ENCODE measurements around the gene ZRSR2.

The ZRSR2 gene

DNA sequence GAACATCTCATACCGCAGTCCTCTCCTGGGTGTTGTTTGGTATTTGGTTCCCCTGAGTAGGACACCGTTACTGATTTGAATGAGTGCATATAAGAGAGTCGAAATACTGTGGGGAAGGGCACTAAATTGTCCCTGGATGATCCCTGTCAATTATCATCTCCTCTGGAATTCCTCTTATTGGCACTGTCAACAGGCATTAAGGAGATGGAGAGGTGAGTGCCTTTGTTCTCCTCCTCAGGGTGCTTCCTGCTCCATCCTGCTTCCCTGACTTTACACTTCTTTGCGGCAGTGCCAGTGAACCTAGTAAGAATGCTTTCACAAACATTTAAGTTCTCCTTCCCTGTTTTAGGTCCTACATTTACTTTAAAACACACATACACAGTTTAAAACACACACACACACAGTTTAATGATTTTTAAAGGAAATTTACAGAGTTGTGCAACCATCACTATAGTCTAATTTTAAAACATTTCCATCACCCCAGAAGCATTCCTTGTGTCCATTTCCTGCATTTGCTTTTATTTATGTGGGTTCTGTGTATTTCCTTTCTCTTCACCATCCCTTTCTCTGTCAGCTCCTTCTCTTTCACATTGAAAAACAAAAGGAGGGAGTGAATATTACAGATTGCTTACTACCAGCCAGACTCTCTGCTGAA, 20.9 kb upstream of the ZRSR2 start:
- Mint-ChIP-seq H3K27ac (no peak overlapping the region), H3K9me3 (no peaks in the 10 kb centered on the region), H3K27me3 (no peaks in the 10 kb centered on the region), H3K36me3 (ENCODE audit: low read depth) (peaks cover 41% of the 10 kb centered on the region), H3K4me3 (no peak overlapping the region), H3K4me1 (ENCODE audit: low read depth) (peaks cover 16% of the 10 kb centered on the region)
- no peak for DNase-seq

DNA sequence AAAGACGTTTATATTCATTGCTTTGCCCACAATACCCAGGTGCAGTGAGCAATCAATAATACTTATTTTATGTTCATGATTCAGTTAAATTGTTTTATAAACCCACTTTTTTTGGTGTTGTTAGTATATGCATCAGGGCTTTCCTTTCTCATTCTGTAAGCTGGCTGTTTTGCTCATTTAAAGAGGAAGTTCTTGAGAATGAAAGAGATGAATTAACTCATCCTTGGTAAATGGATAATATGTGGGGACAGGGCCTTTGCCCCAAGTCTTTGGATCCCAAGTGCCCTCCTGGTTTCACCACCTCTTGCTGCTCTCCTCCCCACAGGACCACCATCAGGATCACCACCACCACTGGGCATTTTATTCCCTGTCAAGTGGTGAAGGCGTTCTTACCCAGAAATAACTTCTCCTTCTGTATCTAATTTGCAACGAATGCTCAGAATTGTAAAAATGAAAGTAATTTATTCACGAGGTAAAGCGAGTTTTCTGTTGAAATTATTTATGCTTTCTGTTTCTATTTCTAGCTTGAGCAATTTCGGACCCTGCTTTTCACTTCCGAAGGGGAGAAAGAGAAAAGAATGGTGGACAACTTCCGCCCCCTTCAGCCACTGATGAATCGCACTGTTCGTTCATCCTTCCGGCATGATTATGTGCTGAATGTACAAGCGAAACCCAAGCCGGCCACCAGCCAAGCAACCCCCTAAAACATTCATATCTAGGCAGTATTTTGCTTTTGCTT, 8.2 kb upstream of the ZRSR2 start:
- no peaks in the 10 kb centered on the region for H3K9me3 Mint-ChIP-seq
- H3K4me1 Mint-ChIP-seq (ENCODE audit: low read depth): peaks cover 20% of the 10 kb centered on the region
- H3K27me3 Mint-ChIP-seq: no peaks in the 10 kb centered on the region
- H3K27ac Mint-ChIP-seq: peak overlapping the region; percentile 97
- peaks cover 38% of the 10 kb centered on the region for H3K36me3 Mint-ChIP-seq (ENCODE audit: low read depth)
- DNase-seq: peak; percentile 46
- H3K4me3 Mint-ChIP-seq: peak overlapping the region; percentile 78

DNA sequence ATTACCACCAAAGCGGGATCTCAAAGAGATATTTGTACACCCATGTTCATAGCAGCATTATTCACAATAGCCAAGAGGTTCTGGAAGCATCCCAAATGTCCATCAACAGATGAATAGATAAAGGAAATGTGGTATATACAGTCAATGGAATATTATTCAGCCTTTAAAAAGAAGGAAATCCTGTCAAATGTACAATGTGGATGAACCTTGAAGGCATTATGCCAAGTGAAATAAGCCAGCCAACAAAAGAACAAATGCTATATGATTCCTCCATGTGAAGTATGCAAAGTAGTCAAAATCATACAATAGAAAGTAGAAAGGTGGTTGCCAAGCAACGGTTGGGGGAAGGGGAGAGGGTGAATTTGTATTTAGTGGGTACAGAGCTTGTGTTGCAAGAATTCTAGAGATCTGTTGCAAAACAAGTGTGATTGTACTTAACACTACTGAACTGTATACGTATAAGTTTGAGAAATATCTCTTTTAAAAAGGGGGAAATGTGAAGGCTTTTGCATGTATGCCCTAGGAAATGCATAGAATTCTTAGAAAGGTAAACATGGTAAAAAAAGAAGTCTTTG, 5.0 kb upstream of the ZRSR2 start:
- Mint-ChIP-seq H3K4me3 (no peak overlapping the region), H3K27ac (no peak overlapping the region), H3K27me3 (no peaks in the 10 kb centered on the region), H3K36me3 (ENCODE audit: low read depth) (peaks cover 22% of the 10 kb centered on the region), H3K9me3 (no peaks in the 10 kb centered on the region), H3K4me1 (ENCODE audit: low read depth) (peaks cover 15% of the 10 kb centered on the region)
- DNase-seq: no peak

DNA sequence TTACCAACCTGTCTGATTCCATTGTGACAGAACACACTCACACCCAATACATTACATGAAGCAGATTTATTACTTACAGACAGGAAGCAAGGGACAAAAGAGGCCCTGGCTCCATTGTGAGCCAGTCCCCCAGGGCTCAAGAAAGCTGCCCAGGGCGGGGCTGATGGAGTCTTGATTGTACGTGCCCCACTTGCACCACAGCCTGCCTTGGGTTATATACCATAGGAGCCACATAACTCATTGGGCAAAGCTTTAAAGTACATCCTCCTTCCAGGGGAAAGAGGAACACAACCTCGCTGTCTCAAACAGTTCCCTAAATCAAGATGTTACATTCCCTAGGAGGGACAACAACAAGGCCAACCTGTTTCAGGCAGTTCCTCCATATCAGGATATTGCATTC, 3.4 kb upstream of the ZRSR2 start:
- DNase-seq: no peak

DNA sequence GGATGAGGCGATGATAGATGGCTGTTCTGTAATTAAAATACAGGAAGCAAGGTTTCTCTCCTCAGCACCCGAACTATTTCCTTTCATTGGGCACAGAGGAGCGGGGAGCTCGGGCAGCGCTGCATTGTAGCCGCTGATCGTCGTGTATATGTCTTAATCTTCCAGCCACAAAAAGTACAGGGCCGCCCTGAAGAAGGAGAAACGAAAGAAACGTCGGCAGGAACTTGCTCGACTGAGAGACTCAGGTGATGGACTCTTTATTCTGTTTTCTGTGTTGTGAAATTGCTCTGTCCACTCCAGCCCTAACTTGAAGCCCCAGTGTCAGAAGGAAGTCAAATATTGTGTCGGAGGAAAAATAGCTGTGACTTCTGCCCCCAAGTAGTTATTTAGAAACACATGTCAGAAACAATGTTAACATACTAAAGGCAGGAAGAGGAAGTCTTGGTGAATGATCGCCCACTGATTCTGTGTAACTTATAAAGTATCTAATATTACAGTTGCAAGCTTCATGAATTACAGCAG, 546 bp downstream of the ZRSR2 start:
- no peak overlapping the region for H3K27ac Mint-ChIP-seq
- H3K36me3 Mint-ChIP-seq (ENCODE audit: low read depth): peaks cover 33% of the 10 kb centered on the region
- DNase-seq: no peak
- no peaks in the 10 kb centered on the region for H3K9me3 Mint-ChIP-seq
- peaks cover 31% of the 10 kb centered on the region for H3K4me1 Mint-ChIP-seq (ENCODE audit: low read depth)
- no peaks in the 10 kb centered on the region for H3K27me3 Mint-ChIP-seq
- no peak overlapping the region for H3K4me3 Mint-ChIP-seq

More for the DNA sequence above, 3.4 kb upstream of the ZRSR2 start:
- H3K27ac Mint-ChIP-seq: no peak overlapping the region
- H3K36me3 Mint-ChIP-seq (ENCODE audit: low read depth): peaks cover 16% of the 10 kb centered on the region
- no peak overlapping the region for H3K4me3 Mint-ChIP-seq
- no peaks in the 10 kb centered on the region for H3K9me3 Mint-ChIP-seq
- peaks cover 5% of the 10 kb centered on the region for H3K4me1 Mint-ChIP-seq (ENCODE audit: low read depth)
- H3K27me3 Mint-ChIP-seq: no peaks in the 10 kb centered on the region

DNA sequence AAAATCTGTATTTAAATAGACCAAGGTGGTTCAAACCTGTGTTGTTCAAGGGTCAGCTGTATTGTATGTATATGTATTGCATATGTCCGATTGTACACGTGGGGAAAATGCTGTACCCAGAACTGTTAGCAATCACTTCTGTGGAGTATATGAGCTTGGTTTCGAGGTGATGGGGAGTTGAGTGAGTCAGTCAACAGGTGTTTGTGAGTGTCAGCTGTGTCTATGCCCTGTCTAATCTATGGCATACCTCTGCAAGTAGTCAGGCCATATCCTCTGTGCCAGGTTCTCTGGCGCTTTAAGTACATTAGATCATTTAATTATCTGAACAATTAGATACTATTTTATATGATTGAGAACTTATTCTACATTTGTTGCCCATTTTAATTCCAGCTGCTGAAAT, 7.4 kb downstream of the ZRSR2 start:
- Mint-ChIP-seq H3K4me1 (ENCODE audit: low read depth) (peaks cover 50% of the 10 kb centered on the region), H3K27ac (no peak overlapping the region), H3K27me3 (no peaks in the 10 kb centered on the region), H3K4me3 (no peak overlapping the region), H3K36me3 (ENCODE audit: low read depth) (peaks cover 77% of the 10 kb centered on the region), H3K9me3 (no peaks in the 10 kb centered on the region)
- DNase-seq: no peak

DNA sequence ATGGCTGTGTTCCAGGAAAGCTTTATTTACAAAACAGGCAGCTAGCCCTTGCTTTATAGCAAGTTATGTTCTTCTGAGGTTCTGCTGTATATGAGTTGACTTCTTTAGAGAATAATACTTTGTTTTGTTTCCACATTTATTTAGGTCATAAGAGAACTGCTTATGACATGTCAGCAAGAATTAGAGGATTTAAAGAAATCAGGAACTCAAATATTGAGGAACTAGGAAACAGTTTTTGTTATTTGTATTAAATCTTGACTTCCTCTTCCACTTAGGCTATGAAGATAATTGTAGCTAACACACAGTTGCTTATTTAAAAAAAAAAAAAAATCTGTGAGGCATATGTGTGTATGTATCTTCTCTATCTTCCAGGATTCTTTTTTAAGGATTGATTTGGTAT, 14.3 kb downstream of the ZRSR2 start:
- Mint-ChIP-seq H3K4me1 (ENCODE audit: low read depth) (peaks cover 4% of the 10 kb centered on the region), H3K36me3 (ENCODE audit: low read depth) (peaks cover 82% of the 10 kb centered on the region), H3K27ac (no peak overlapping the region), H3K9me3 (no peaks in the 10 kb centered on the region), H3K4me3 (no peak overlapping the region), H3K27me3 (no peaks in the 10 kb centered on the region)
- DNase-seq: no peak

DNA sequence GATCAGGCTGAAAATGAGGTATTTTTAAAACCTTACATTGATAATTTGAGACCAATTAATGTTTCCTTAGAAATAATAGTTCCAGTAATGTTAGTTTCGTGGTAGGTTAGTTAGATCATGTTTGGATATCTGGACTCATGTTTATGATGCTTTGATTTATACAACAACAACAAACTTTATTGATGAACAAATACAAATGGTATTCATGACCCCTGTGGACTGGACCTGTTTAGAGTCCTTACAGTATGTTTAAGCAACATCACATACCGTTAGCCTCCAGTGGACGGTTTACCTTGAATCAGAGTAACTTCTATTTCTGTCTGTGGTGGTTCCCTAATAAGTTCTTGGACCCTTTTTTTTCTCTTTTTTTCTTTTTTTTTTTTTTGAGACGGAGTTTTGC, 18.0 kb downstream of the ZRSR2 start:
- no peak for DNase-seq
- no peak overlapping the region for H3K27ac Mint-ChIP-seq
- H3K4me1 Mint-ChIP-seq (ENCODE audit: low read depth): peaks cover 2% of the 10 kb centered on the region
- H3K9me3 Mint-ChIP-seq: no peaks in the 10 kb centered on the region
- H3K36me3 Mint-ChIP-seq (ENCODE audit: low read depth): peaks cover 91% of the 10 kb centered on the region
- no peaks in the 10 kb centered on the region for H3K27me3 Mint-ChIP-seq
- H3K4me3 Mint-ChIP-seq: no peak overlapping the region

DNA sequence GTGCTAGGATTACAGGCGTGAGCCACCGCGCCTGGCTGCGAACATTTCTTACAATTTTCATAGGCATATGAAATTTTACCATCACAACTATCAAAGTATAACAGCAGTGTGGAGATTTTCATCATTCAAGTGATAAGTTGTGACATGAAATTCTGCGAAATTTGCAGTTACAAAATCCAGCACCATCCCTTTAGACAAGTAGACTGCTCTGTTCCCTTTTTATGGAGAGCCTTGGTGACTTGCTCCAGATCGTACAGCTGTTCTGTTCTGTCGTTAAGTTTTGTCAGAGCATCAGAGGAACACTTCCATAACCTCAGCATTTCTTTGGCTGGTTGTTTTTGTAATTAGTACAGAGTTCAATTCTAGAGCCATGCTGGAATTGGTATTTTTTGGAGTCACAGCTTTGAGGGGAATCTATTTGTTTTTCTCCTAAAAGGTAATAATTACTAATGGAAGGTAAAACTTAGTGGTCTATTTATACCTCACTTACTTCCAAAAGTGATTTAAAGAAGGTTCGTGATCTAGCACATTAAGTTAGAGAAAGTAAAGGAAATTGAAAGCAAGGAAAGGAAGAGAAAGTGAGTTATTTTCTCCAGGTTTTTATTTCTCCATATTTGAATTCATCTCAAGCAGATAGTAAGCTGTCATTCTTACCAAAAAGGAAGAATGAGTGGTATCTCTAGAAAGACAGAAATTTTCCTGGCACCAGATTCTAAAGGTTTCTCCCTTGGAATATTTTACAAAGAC, 22.1 kb downstream of the ZRSR2 start:
- no peak for DNase-seq
- Mint-ChIP-seq H3K27me3 (no peaks in the 10 kb centered on the region), H3K36me3 (ENCODE audit: low read depth) (peaks cover 92% of the 10 kb centered on the region), H3K4me1 (ENCODE audit: low read depth) (peaks cover 34% of the 10 kb centered on the region), H3K9me3 (no peaks in the 10 kb centered on the region), H3K27ac (no peak overlapping the region), H3K4me3 (no peak overlapping the region)

DNA sequence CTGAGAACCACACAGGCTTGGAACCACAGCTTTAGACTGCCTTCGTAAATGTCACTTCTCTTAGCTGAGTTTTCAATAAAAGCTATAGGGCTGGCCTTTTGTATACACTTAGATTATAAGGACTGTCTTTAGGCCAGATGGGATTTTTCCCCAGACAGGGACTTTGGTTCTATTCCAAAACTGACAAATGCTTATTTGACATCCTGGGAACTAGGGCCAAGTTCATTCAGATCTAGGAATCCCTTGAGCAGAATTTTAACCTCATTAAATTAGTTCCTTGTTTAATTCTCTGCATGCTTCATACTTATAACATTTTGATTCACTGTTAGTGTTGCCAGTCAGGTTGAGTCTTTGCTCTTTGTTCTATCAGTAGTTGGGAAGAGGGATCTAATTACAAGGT, 23.1 kb downstream of the ZRSR2 start:
- no peaks in the 10 kb centered on the region for H3K27me3 Mint-ChIP-seq
- H3K4me3 Mint-ChIP-seq: no peak overlapping the region
- H3K36me3 Mint-ChIP-seq (ENCODE audit: low read depth): peaks cover 92% of the 10 kb centered on the region
- H3K9me3 Mint-ChIP-seq: no peaks in the 10 kb centered on the region
- peak overlapping the region; percentile 0 for H3K27ac Mint-ChIP-seq
- peaks cover 38% of the 10 kb centered on the region for H3K4me1 Mint-ChIP-seq (ENCODE audit: low read depth)
- no peak for DNase-seq

DNA sequence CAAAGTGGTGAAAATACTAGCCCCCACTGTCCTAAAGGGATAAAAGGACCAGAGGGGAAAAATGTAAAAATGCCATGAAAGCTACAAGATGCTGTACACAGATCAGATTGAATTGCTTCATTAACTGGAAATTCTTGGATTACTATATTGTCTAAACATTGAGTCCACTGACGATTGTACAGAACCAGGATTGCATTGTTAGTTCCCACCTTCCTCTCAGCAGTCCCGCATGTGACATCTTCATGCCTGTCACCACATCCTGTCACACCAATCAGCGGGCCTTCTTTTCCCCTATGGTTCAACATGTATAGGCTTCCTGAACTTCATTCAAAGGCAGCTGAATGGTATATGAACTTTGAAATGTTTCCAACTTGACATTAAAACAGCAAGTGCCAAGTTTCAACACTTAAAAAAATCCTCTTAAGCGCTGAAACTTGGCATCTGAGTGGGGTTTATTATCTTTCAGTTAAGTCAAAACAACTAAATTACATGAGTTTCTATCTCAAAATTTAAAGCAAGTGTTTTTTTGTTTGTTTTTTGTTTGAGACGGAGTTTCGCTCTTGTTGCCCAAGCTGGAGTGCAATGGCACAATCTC, 24.6 kb downstream of the ZRSR2 start:
- Mint-ChIP-seq H3K4me3 (no peak overlapping the region), H3K4me1 (ENCODE audit: low read depth) (peaks cover 41% of the 10 kb centered on the region), H3K27me3 (no peaks in the 10 kb centered on the region), H3K36me3 (ENCODE audit: low read depth) (peaks cover 84% of the 10 kb centered on the region), H3K27ac (peak overlapping the region; percentile 6), H3K9me3 (no peaks in the 10 kb centered on the region)
- DNase-seq: no peak

DNA sequence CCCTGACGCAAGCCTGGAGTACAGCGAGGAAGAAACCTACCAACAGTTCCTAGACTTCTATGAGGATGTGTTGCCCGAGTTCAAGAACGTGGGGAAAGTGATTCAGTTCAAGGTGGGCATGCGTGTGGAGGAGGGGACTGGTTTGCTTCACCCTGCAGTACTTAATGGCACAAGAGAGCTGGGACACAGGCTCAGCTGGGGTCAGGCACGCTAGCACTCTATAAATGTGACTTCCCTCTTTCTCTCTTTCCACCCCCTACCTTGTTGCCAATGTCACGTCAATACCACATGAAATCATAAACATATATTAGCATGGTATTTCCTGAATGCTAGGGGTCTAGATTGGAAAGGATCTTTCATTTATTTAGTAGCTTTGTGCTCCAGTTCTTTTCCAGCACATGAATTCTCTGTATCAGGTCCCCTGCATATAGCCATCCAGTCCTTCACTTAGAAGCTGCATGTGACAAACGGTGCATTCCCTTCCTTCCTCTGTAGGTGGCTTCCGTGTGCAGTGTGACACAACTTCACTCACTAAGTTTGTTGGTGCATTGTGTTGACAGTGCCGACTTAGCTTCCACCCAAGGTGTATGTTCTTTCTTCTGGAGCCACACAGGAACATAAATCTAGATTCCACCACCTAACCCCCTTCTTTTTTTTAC, 25.6 kb downstream of the ZRSR2 start:
- Mint-ChIP-seq H3K36me3 (ENCODE audit: low read depth) (peaks cover 85% of the 10 kb centered on the region), H3K4me1 (ENCODE audit: low read depth) (peaks cover 50% of the 10 kb centered on the region)

DNA sequence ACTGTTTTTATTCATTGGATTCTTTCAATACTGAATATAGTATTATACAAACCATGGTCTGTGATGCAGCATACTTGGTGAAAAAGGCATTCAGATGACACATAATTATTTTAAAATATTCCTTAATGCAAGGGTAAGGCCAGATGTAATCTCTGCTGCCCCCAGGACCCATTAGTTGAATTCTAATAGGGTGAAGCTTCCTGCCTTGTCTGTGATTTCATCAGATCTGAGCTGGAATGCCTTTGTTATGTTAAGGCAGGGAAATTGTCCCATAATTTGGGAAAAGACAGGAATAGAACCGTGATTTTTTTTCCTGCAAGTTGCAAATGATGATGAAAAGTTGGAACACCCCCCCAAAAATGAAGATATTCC, 26.1 kb downstream of the ZRSR2 start:
- Mint-ChIP-seq H3K27ac (peak overlapping the region; percentile 77), H3K27me3 (no peaks in the 10 kb centered on the region), H3K9me3 (no peaks in the 10 kb centered on the region), H3K4me3 (peak overlapping the region; percentile 33), H3K36me3 (ENCODE audit: low read depth) (peaks cover 85% of the 10 kb centered on the region), H3K4me1 (ENCODE audit: low read depth) (peaks cover 52% of the 10 kb centered on the region)
- DNase-seq: no peak

More for the DNA sequence above, 25.6 kb downstream of the ZRSR2 start:
- DNase-seq: no peak
- peak overlapping the region; percentile 76 for H3K27ac Mint-ChIP-seq
- no peak overlapping the region for H3K4me3 Mint-ChIP-seq
- no peaks in the 10 kb centered on the region for H3K27me3 Mint-ChIP-seq
- H3K9me3 Mint-ChIP-seq: no peaks in the 10 kb centered on the region

DNA sequence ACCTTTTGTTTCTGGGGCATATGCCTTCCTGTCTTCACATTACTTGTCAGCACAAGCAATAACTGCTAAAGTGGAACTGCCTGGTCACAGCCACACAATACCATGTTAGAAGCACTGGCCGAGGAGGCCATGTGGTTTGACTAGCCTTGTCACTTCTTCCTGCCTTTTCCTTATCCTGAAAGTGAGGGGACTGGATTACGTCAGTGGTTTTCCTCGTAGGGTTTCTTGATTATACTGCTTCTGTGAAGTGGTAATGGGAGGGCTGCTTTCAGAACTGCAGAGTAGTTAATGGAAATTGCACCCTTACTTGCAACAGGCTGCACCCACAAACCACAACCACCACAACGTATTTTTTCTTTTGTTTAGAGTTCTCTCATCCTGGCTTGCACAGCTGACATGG, 26.6 kb downstream of the ZRSR2 start:
- no peaks in the 10 kb centered on the region for H3K27me3 Mint-ChIP-seq
- H3K27ac Mint-ChIP-seq: peak overlapping the region; percentile 77
- DNase-seq: peak; percentile 47
- no peaks in the 10 kb centered on the region for H3K9me3 Mint-ChIP-seq
- peak overlapping the region; percentile 33 for H3K4me3 Mint-ChIP-seq
- peaks cover 52% of the 10 kb centered on the region for H3K4me1 Mint-ChIP-seq (ENCODE audit: low read depth)
- peaks cover 86% of the 10 kb centered on the region for H3K36me3 Mint-ChIP-seq (ENCODE audit: low read depth)

All from activated T-cell treated with anti-CD3 and anti-CD28 coated beads, Interleukin-2, amount 50 U/mL, for 24 hours (primary cell).